HCT116 (cell line): Measurements from ENCODE around the gene PIK3IP1.

Experiments used
- ATF3 ChIP-seq: IDR thresholded peaks from 2 replicates; pipeline ENCODE4 v1.6.1; 2012
- CEBPB ChIP-seq: IDR thresholded peaks from 2 replicates; pipeline ENCODE4 v1.6.1; 2012; ENCODE audit warnings: low read depth
- CTCF ChIP-seq, 3 experiments: fragments of 200-600 bp in 1 of 3; sonication (generic) in 1 of 3; IDR thresholded peaks in 2 of 3; conservative IDR thresholded peaks in 1 of 3; 2 replicates each; pipeline ENCODE4 v1.5.1; 2012 to 2017; ENCODE audit warnings: low read depth in 2 of 3, low read length in 2 of 3, antibody characterized with exemption in 1 of 3, borderline replicate concordance in 1 of 3, control low read depth in 1 of 3, mild to moderate bottlenecking in 1 of 3, mixed read lengths in 1 of 3, mixed run types in 1 of 3, moderate library complexity in 1 of 3; ENCODE audit not compliant: insufficient read depth in 1 of 3
- EZH2 ChIP-seq: fragments of 200-600 bp; sonication (generic); IDR thresholded peaks from 2 replicates; pipeline ENCODE4 v1.6.1; 2017; ENCODE audit warnings: antibody characterized with exemption, mixed run types
- EZH2phosphoT487 ChIP-seq: fragments of 200-600 bp; IDR thresholded peaks from 2 replicates; pipeline ENCODE4 v1.6.1; 2018; ENCODE audit warnings: antibody characterized with exemption, borderline replicate concordance
- POLR2A ChIP-seq: IDR thresholded peaks from 2 replicates; pipeline ENCODE4 v1.7.0; 2011; ENCODE audit warnings: borderline replicate concordance; ENCODE audit not compliant: insufficient read depth, insufficient read length; ENCODE audit errors: extremely low read depth
- POLR2AphosphoS5 ChIP-seq: IDR thresholded peaks from 2 replicates; pipeline ENCODE4 v1.6.1; 2011; ENCODE audit warnings: mild to moderate bottlenecking, low read depth, low read length, moderate library complexity
- RAD21 ChIP-seq: IDR thresholded peaks from 2 replicates; pipeline ENCODE4 v1.6.1; 2012; ENCODE audit warnings: low read depth, mild to moderate bottlenecking
- SIN3A ChIP-seq: IDR thresholded peaks from 2 replicates; pipeline ENCODE4 v1.6.1; 2012; ENCODE audit warnings: low read depth
- SP1 ChIP-seq: IDR thresholded peaks from 2 replicates; pipeline ENCODE4 v1.6.1; 2012; ENCODE audit warnings: low read depth
- SRF ChIP-seq: IDR thresholded peaks from 2 replicates; pipeline ENCODE4 v1.6.1; 2012; ENCODE audit warnings: low read depth
- YY1 ChIP-seq: IDR thresholded peaks from 2 replicates; pipeline ENCODE4 v1.6.1; 2011; ENCODE audit warnings: low read length, low read depth, moderate library complexity, mild to moderate bottlenecking; ENCODE audit not compliant: insufficient replicate concordance; ENCODE audit errors: extremely low read depth
- TF ChIP-seq, protein P1 (sequence below): IDR thresholded peaks from 2 replicates; pipeline ENCODE4 v1.6.1; 2012
- TF ChIP-seq, protein P2 (sequence below): IDR thresholded peaks from 2 replicates; pipeline ENCODE4 v1.6.1; 2012; ENCODE audit warnings: low read depth

- TF ChIP-seq EZH2 (no peak), CTCF (IDR thresholded peaks at IDR 0.05 in 2 of 3, conservative IDR thresholded peaks at IDR 0.05 in 1 of 3; ENCODE audit: borderline replicate concordance in 1 of 3, insufficient read depth in 1 of 3, low read depth in 2 of 3, low read length in 2 of 3) (no peak), POLR2AphosphoS5 (no peak), CEBPB (no peak), SIN3A (no peak), EZH2phosphoT487 (no peak), POLR2A (no peak), SP1 (no peak), YY1 (no peak), SRF (no peak), RAD21 (no peak), ATF3 (no peak)
- TF ChIP-seq, protein P1, sequence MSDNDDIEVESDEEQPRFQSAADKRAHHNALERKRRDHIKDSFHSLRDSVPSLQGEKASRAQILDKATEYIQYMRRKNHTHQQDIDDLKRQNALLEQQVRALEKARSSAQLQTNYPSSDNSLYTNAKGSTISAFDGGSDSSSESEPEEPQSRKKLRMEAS: no peak
- TF ChIP-seq, protein P2, sequence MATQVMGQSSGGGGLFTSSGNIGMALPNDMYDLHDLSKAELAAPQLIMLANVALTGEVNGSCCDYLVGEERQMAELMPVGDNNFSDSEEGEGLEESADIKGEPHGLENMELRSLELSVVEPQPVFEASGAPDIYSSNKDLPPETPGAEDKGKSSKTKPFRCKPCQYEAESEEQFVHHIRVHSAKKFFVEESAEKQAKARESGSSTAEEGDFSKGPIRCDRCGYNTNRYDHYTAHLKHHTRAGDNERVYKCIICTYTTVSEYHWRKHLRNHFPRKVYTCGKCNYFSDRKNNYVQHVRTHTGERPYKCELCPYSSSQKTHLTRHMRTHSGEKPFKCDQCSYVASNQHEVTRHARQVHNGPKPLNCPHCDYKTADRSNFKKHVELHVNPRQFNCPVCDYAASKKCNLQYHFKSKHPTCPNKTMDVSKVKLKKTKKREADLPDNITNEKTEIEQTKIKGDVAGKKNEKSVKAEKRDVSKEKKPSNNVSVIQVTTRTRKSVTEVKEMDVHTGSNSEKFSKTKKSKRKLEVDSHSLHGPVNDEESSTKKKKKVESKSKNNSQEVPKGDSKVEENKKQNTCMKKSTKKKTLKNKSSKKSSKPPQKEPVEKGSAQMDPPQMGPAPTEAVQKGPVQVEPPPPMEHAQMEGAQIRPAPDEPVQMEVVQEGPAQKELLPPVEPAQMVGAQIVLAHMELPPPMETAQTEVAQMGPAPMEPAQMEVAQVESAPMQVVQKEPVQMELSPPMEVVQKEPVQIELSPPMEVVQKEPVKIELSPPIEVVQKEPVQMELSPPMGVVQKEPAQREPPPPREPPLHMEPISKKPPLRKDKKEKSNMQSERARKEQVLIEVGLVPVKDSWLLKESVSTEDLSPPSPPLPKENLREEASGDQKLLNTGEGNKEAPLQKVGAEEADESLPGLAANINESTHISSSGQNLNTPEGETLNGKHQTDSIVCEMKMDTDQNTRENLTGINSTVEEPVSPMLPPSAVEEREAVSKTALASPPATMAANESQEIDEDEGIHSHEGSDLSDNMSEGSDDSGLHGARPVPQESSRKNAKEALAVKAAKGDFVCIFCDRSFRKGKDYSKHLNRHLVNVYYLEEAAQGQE: no peak
Observed at GRCh38 chr22:31302537-31302936, 10.2 kb upstream of the PIK3IP1 start.
